GM21723 (cell line): ENCODE data around the gene ACACA.
"Not testable (repeated sequence)": the region's sequence is repeated elsewhere in the genome, so short reads cannot be mapped to it uniquely, and the experiment has no call there.

Experiments
- ATAC-seq: cut with Tn5 transposase; IDR thresholded peaks from one replicate; pipeline ENCODE4 v1.9.1; 2021; ENCODE audit warnings: mild to moderate bottlenecking, moderate library complexity; ENCODE audit not compliant: unreplicated experiment

ACACA gene

DNA sequence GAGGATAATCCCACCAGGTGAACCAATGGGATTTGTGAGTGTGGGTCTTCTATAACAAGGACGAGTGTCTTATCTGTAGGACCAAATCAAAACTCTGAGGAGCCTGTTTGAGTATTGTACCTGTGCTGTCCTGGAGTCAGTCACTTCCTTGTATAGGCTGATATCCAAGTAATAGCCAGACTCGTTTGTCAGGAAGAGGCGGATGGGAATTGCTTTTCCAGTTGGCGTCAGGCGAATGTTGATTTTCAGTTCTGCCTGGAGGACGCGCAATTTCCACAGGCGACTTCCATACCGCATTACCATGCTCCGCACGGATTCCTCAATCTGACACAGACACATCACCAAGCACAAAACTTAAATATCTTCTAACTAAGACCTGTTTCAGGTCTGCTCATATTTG lies 218.5 kb downstream of the ACACA start:
- no peak for ATAC-seq

- ATAC-seq: no peak
Measured at GRCh38 chr17:37187262-37187661, 219.4 kb downstream of the ACACA start.

GRCh38 chr17:37182786-37183465 lies 223.7 kb downstream of the ACACA start:
- no peak for ATAC-seq

GRCh38 chr17:37180376-37180775 lies 226.3 kb downstream of the ACACA start:
- no peak for ATAC-seq

- ATAC-seq: no peak
Measured at GRCh38 chr17:37179893-37180292, 226.7 kb downstream of the ACACA start.

GRCh38 chr17:37177254-37177870 lies 229.3 kb downstream of the ACACA start:
- ATAC-seq: no peak

GRCh38 chr17:37176723-37177122 lies 229.9 kb downstream of the ACACA start:
- no peak for ATAC-seq

DNA sequence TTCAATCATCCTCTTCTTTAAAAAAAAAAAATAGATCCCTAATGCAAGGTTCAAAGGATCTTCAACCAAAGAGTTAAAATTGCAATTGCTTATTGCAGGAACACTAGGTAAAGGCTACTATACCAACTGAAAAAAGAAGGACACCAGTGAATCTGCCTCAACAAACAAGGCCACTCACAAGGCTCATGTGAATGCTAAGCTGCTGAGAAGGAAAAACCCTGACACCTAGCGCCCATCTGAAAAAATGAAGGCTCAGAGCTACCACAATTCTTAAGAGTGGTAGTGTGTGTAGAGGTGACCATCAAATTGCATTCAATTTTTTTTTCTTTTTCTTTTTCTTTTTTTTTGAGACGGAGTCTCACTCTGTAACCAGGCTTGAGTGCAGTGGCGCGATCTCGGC lies 232.4 kb downstream of the ACACA start:
- no peak for ATAC-seq

- ATAC-seq: no peak
Measured at GRCh38 chr17:37170881-37171425, 235.7 kb downstream of the ACACA start.

DNA sequence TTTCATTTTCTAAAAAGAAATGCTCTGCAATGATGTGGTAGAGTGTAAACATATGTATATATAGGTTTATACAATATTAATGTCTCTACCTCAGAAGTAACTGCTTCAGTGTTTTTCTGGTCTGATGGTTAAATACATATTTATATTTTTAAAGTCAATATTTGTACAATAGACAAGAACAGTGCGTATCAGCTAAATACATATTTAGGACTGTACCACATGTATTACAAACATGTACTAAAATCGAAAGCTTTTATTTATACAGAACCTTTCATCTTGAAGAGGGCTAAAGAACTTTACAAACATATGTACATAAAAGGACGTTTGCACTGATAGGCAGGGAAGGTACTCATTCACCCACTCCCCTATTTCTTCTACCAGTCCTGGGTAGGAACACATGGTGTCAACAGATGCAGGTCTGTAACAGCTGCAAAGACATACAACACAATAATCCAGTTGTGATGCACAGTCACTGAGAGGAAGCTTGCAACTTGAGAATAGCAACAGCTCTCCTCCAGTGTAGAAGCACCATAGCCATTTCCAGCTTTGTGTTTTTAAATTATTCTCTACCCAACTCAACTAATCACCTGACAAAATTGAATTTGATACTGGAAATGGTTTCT lies 237.8 kb downstream of the ACACA start:
- ATAC-seq: no peak

GRCh38 chr17:37167756-37168155 lies 238.9 kb downstream of the ACACA start:
- no peak for ATAC-seq

GRCh38 chr17:37164057-37164456 lies 242.6 kb downstream of the ACACA start:
- no peak for ATAC-seq

- ATAC-seq: no peak
Measured at GRCh38 chr17:37162800-37163199, 243.8 kb downstream of the ACACA start.

DNA sequence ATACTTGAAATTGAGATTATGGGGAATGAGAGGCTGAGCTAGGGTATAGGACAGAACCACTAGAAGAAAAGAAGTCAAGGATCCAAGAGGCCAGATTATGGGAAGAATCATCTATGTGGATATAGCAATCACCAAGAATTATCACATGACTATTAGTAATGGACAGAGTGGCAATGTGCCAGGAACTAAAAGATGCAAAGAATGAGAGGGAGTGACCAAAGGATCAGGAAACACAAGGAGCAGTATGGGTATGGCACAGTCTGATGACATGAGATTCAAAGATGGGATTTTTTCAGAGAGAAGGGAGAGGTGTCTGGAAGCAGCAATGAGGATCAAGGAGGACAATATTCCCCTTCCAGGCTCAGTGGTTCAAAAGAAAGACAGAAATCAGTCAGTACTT lies 245.7 kb downstream of the ACACA start:
- ATAC-seq: no peak

- ATAC-seq: no peak
Measured at GRCh38 chr17:37158290-37158689, 248.3 kb downstream of the ACACA start.

GRCh38 chr17:37148156-37148555 lies 258.5 kb downstream of the ACACA start:
- ATAC-seq: no peak

- peak; percentile 84 for ATAC-seq
Measured at GRCh38 chr17:37147301-37147812, 259.3 kb downstream of the ACACA start.

DNA sequence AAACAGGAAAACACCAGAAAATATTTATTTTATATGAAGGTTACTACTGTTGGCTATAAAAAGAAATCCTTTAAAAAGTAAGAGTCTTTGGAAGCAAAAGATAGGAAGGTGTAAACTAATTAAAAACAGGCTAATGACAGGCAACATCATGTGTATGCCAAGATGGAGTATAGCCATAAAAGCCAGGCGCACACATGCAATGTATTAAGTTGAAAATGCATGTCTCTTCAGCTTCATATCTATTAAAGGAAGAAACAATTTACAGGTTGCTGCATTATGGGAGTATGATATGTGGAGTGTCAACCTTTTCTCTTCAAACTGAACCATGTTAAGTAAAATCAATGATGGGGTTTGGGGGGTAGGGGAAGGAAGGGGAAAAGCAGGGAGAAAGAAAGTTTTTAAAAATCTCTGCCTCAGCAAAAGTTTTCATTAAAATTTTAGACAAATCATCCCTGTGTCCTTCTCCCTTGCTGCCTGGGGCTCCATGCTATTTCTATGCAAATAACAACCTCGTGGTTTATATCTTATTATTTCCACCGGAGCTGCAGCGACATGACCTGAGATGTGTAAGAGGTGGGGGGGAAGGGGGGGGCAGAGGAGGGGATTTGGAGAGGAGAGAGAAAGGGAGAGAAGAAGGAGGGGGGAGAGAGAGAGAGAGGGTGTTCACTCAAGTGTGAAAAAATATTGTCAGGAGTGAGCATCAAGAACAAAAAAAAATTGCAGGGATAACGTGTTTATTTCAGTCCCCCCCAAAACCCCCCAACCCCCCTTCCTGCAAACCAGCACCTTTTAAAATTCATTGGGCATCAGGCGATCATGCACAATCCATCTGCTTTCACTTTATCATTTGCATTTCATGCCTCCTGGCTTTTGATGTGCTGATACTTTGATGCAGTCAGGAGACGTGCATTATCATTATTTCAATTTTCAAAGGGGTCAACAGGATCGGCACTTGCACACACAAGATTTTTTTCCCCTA lies 260.3 kb downstream of the ACACA start:
- no peak for ATAC-seq

DNA sequence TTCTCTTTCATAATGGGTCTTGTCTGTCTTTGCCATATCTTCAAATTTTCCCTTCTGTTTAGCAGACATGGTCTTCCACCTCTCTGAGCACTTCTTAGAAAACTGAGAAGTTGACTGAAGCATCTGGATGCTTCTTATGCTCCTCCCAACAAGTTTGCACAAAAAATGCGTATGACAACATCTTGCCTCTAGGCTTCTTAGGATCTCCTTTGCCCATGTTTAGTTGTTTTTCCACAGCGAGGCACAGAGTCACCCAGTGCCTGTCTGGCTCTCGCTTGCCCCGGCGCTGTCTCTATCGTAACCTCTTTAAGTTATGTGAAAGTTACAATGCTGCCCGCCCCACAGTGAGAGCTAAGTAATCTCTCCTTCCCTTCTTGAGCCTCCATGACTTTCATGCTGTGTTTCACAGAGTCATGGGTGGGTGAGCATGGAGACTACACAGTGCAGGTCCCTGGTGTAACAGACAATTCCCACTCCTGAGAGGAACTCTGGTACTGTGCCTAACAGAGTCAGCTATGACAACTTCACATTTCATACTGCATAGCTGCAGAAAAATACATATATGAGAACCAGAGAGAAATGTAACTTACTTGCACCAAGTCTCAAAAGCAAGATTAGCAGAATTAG lies 262.4 kb downstream of the ACACA start:
- no peak for ATAC-seq

DNA sequence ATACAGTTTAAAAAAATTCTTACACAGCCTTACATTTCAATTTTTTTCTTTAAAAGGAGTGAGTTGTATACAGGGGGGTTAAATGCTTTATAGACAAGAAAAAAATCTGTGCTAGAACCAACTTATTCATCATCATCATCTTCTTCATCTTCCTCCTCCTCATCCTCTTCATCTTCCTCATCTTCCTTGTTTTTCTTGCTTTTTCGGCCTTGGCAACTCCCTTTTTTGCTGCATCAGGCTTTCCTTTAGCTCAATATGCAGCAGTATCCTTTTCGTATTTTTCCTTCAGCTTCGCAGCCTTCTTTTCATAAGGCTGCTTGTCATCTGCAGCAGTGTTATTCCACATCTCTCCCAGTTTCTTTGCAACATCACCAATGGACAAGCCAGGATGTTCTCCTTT lies 263.1 kb downstream of the ACACA start:
- not testable (repeated sequence) for ATAC-seq
